Measurements from ENCODE around the gene ZBTB46. TPM values are rescaled to one million over a fixed set of nuclear protein-coding genes. Genes with fewer than 3 reads are reported as not detected.

The ZBTB46 gene
- total RNA-seq, 1 experiment from 2014 or later, result 3.6 TPM

GRCh38 chr20:63744574-63745423 lies 86.3 kb downstream of the ZBTB46 start:
- no peaks in the 10 kb centered on the region for H3K9me3 ChIP-seq (ENCODE audit: insufficient read depth, low read depth)
- no TSS peak for BruUV-seq (replicated peaks)

DNA sequence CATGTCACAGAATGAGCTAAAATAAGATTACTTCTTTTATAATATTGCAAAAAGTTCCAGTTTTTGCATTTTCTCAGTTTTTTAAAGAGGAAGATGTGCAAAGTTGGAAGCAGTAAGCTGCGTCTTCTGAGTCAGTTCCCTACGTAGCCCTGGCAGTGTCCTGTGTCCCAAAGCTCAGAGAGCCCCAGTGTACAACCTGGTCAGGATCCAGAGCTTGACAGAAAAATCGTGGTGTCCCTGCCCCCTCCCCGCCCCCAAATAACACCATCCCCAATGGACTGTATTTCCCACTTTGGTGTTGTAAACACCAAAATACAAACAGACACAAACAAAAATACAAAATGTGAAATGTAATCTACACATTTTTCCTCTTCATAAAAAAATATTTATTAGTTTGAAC lies 86.9 kb downstream of the ZBTB46 start:
- no peak for DNase-seq
- no peaks in the 10 kb centered on the region for H3K9me3 ChIP-seq (ENCODE audit: insufficient read depth, low read depth)
- H3K4me3 ChIP-seq, result no peak overlapping the region
- no peaks in the 10 kb centered on the region for H3K9me2 ChIP-seq (ENCODE audit: insufficient read depth)
- CTCF ChIA-PET, result no interaction called here
- peaks cover 9% of the 10 kb centered on the region for H3K4me1 ChIP-seq (replicated peaks; ENCODE audit: insufficient read depth)
- H3F3A ChIP-seq (ENCODE audit: insufficient read depth, low read depth), result peaks cover 35% of the 10 kb centered on the region
- POLR2A ChIA-PET (ENCODE audit: unreplicated experiment), result interaction anchor here (1.0 kb wide), 1 partner anchor 57 kb away, joined by 4 read pairs; no protein-coding TSS in a partner anchor
- TF ChIP-seq EZH2 (IDR thresholded peaks at IDR 0.05; ENCODE audit: low read depth), result no peak
- TF ChIP-seq CTCF (conservative IDR thresholded peaks at IDR 0.05), result no peak
- H3K36me3 ChIP-seq (ENCODE audit: low read depth), result no peaks in the 10 kb centered on the region
- H3K27ac ChIP-seq, result no peak overlapping the region
- H3K27me3 ChIP-seq (ENCODE audit: insufficient read depth, low read depth), result no peaks in the 10 kb centered on the region
- H4K20me1 ChIP-seq (ENCODE audit: insufficient read depth), result no peaks in the 10 kb centered on the region; the same call in 1 of the 2 replicates
- no peak overlapping the region for H3K4me2 ChIP-seq
- H2AFZ ChIP-seq, result no peak overlapping the region
- peaks cover 10% of the 10 kb centered on the region; the same call in 1 of the 2 replicates for H3K79me2 ChIP-seq (ENCODE audit: low read depth)
- no TSS peak for BruUV-seq (replicated peaks)
- intact Hi-C loops (cut with micrococcal nuclease; ENCODE audit: unreplicated experiment), result no loop called here

More at GRCh38 chr20:63744574-63745423, 86.3 kb downstream of the ZBTB46 start:
- Histone ChIP-seq H3K27ac (no peak overlapping the region), H3K79me2 (ENCODE audit: low read depth) (peaks cover 10% of the 10 kb centered on the region; the same call in 1 of the 2 replicates), H3K27me3 (ENCODE audit: insufficient read depth, low read depth) (no peaks in the 10 kb centered on the region), H3K4me2 (no peak overlapping the region), H3K36me3 (ENCODE audit: low read depth) (no peaks in the 10 kb centered on the region), H3K4me1 (replicated peaks; ENCODE audit: insufficient read depth) (peaks cover 9% of the 10 kb centered on the region), H4K20me1 (ENCODE audit: insufficient read depth) (no peaks in the 10 kb centered on the region; the same call in 1 of the 2 replicates), H3K4me3 (no peak overlapping the region), H3K9me2 (ENCODE audit: insufficient read depth) (no peaks in the 10 kb centered on the region), H3F3A (ENCODE audit: insufficient read depth, low read depth) (peaks cover 33% of the 10 kb centered on the region), H2AFZ (no peak overlapping the region)
- no peak for DNase-seq
- ChIA-PET POLR2A (ENCODE audit: unreplicated experiment) (no interaction called here), CTCF (interaction anchor here (0.7 kb wide), 1 partner anchor 15 kb away, joined by 3 read pairs; no protein-coding TSS in a partner anchor)
- TF ChIP-seq EZH2 (IDR thresholded peaks at IDR 0.05; ENCODE audit: low read depth) (no peak), CTCF (conservative IDR thresholded peaks at IDR 0.05) (no peak)
- intact Hi-C loops (cut with micrococcal nuclease; ENCODE audit: unreplicated experiment), result no loop called here

- Histone ChIP-seq H3K27me3 (ENCODE audit: insufficient read depth, low read depth) (no peaks in the 10 kb centered on the region), H3K9me2 (ENCODE audit: insufficient read depth) (no peaks in the 10 kb centered on the region), H2AFZ (no peak overlapping the region), H3K4me2 (no peak overlapping the region), H3K4me3 (no peak overlapping the region), H3K36me3 (ENCODE audit: low read depth) (no peaks in the 10 kb centered on the region), H4K20me1 (ENCODE audit: insufficient read depth) (no peaks in the 10 kb centered on the region; the same call in 1 of the 2 replicates), H3K4me1 (replicated peaks; ENCODE audit: insufficient read depth) (peaks cover 9% of the 10 kb centered on the region), H3K79me2 (ENCODE audit: low read depth) (peaks cover 10% of the 10 kb centered on the region; the same call in 1 of the 2 replicates), H3K27ac (no peak overlapping the region), H3K9me3 (ENCODE audit: insufficient read depth, low read depth) (no peaks in the 10 kb centered on the region), H3F3A (ENCODE audit: insufficient read depth, low read depth) (peaks cover 36% of the 10 kb centered on the region)
- DNase-seq, result no peak
- CTCF ChIA-PET, result interaction anchor here (0.5 kb wide), 1 partner anchor 543 kb away, joined by 3 read pairs; no protein-coding TSS in a partner anchor
- no TSS peak for BruUV-seq (replicated peaks)
- TF ChIP-seq CTCF (conservative IDR thresholded peaks at IDR 0.05), result no peak
- TF ChIP-seq EZH2 (IDR thresholded peaks at IDR 0.05; ENCODE audit: low read depth), result no peak
- POLR2A ChIA-PET (ENCODE audit: unreplicated experiment), result interaction anchor here (1.0 kb wide), 1 partner anchor 56 kb away, joined by 4 read pairs; no protein-coding TSS in a partner anchor
- intact Hi-C loops (cut with micrococcal nuclease; ENCODE audit: unreplicated experiment), result no loop called here
Measured at GRCh38 chr20:63743210-63743970, 87.7 kb downstream of the ZBTB46 start.
